T1000 (cell line): ENCODE measurements around the gene ARID1B.

ENCODE experiments used
- DNase-seq: peaks from one replicate; lab custom pipeline; 2025; ENCODE audit warnings: mixed read lengths; lab: John Stamatoyannopoulos, UW

ARID1B gene

GRCh38 chr6:157185986-157186385, 408.8 kb downstream of the ARID1B start:
- no peak for DNase-seq

GRCh38 chr6:157186785-157187181, 409.6 kb downstream of the ARID1B start:
- DNase-seq, result no peak

- no peak for DNase-seq
Observed at GRCh38 chr6:157187182-157188083, 410.3 kb downstream of the ARID1B start.

- no peak for DNase-seq
Observed at GRCh38 chr6:157188213-157188612, 411.0 kb downstream of the ARID1B start.

GRCh38 chr6:157193443-157193996, 416.3 kb downstream of the ARID1B start:
- DNase-seq, result no peak

- DNase-seq, result no peak
Observed at GRCh38 chr6:157194110-157194509, 416.9 kb downstream of the ARID1B start.

GRCh38 chr6:157194643-157195042, 417.5 kb downstream of the ARID1B start:
- DNase-seq, result no peak

- no peak for DNase-seq
Observed at GRCh38 chr6:157196391-157196790, 419.2 kb downstream of the ARID1B start.

- DNase-seq, result no peak
Observed at GRCh38 chr6:157198425-157199279, 421.5 kb downstream of the ARID1B start.

- DNase-seq, result no peak
Observed at GRCh38 chr6:157200117-157200516, 422.9 kb downstream of the ARID1B start.

- DNase-seq, result no peak
Observed at GRCh38 chr6:157200611-157201010, 423.4 kb downstream of the ARID1B start.

- DNase-seq, result no peak
Observed at GRCh38 chr6:157201083-157201482, 423.9 kb downstream of the ARID1B start.

GRCh38 chr6:157203312-157203744, 426.1 kb downstream of the ARID1B start:
- no peak for DNase-seq

- DNase-seq, result no peak
Observed at GRCh38 chr6:157203764-157204163, 426.6 kb downstream of the ARID1B start.

- DNase-seq, result no peak
Observed at GRCh38 chr6:157205473-157206358, 428.5 kb downstream of the ARID1B start.

GRCh38 chr6:157206359-157206815, 429.2 kb downstream of the ARID1B start:
- DNase-seq, result no peak

- no peak for DNase-seq
Observed at GRCh38 chr6:157207521-157208076, 430.4 kb downstream of the ARID1B start.

GRCh38 chr6:157209865-157210530, 432.8 kb downstream of the ARID1B start:
- DNase-seq, result no peak

- no peak for DNase-seq
Observed at GRCh38 chr6:157210954-157211353, 433.8 kb downstream of the ARID1B start.
